Fibroblast of mammary gland (primary cell): ENCODE results near the gene GALNT2.
A peak's percentile ranks its signal among the peaks of the same experiment; 100 is the strongest.

Source experiments
- DNase-seq: peaks from one replicate; pipeline ENCODE4 v3.0.0-alpha.2; 2010; ENCODE audit warnings: low read depth
- H3K4me3 ChIP-seq: 2 replicates; pipeline ENCODE4 v1.5.1; 2011; ENCODE audit warnings: low read depth, mild to moderate bottlenecking, low read length, moderate library complexity; ENCODE audit not compliant: control insufficient read depth
- TF ChIP-seq, protein P1 (sequence below): conservative IDR thresholded peaks from 2 replicates; pipeline ENCODE4 v1.5.1; 2011; ENCODE audit warnings: low read depth, low read length, inconsistent platforms; ENCODE audit not compliant: control insufficient read depth, insufficient read depth

GALNT2 gene

GRCh38 chr1:230148768-230149469, 81.9 kb downstream of the GALNT2 start:
- H3K4me3 ChIP-seq, result no peak overlapping the region
- TF ChIP-seq, protein P1, sequence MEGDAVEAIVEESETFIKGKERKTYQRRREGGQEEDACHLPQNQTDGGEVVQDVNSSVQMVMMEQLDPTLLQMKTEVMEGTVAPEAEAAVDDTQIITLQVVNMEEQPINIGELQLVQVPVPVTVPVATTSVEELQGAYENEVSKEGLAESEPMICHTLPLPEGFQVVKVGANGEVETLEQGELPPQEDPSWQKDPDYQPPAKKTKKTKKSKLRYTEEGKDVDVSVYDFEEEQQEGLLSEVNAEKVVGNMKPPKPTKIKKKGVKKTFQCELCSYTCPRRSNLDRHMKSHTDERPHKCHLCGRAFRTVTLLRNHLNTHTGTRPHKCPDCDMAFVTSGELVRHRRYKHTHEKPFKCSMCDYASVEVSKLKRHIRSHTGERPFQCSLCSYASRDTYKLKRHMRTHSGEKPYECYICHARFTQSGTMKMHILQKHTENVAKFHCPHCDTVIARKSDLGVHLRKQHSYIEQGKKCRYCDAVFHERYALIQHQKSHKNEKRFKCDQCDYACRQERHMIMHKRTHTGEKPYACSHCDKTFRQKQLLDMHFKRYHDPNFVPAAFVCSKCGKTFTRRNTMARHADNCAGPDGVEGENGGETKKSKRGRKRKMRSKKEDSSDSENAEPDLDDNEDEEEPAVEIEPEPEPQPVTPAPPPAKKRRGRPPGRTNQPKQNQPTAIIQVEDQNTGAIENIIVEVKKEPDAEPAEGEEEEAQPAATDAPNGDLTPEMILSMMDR, result no peak
- no peak for DNase-seq

DNA sequence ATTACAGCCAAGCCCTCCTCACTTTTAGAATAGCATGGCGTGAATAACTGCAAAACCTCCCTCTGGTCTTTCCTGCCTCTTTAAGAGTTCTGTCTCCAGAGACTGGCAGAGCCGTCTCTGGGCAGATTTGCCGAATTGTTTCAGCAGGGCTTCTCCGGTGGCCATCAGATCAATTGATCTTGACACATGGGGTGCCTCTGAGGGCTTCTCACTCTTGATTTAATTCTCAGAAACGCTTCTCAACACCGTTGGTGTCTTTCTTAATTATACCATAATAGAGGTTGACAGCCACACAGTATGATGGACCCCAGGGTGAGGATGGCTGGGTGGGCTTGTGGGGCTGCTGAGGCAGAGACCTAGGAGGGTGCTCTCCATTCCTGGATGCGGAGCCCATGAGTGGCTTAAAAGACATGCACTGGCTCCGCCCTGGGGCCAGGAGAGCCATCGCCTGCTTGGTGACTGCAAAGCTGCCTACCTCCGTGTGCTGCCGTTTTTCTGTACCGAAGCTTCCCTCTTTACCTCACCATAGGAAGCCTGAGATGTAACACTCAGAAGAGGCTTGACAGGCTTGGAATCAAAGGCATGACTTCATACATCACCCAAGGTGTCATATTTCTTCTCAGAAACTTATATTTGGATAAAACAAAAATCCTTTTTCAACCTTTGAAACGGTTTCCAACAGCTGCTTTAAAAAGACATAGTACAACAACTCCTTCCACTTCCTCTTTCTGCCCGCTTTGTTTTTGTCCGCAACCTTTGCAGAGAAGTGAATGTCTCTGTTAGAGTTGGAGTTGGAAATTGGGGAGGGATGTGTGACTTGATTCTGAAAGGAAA, 82.9 kb downstream of the GALNT2 start:
- DNase-seq, result no peak
- TF ChIP-seq, protein P1, result no peak
- no peak overlapping the region for H3K4me3 ChIP-seq

DNA sequence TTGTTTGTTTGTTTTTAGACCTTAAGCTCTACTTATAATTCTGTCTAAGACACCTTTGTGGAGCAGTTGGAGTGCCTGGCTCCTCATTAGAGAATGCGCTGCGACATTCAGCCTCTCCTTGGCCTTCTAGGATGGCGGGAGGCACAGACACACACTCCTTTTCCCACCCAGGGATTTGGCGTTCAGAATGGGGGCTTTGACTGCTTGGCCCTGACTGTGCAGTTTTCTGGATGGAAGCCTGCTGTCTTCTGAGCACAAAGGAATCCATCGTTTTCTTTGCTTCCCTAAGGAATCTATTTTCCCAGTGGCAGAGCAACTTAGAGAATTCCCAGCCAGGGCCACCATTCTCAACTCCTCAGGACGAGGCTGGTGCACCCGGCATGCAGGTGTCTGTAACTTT, 83.6 kb downstream of the GALNT2 start:
- H3K4me3 ChIP-seq, result no peak overlapping the region
- DNase-seq, result no peak
- TF ChIP-seq, protein P1, result no peak

- DNase-seq, result no peak
- TF ChIP-seq, protein P1, result no peak
- no peak overlapping the region for H3K4me3 ChIP-seq
Measured at GRCh38 chr1:230151924-230152468, 85.0 kb downstream of the GALNT2 start.

DNA sequence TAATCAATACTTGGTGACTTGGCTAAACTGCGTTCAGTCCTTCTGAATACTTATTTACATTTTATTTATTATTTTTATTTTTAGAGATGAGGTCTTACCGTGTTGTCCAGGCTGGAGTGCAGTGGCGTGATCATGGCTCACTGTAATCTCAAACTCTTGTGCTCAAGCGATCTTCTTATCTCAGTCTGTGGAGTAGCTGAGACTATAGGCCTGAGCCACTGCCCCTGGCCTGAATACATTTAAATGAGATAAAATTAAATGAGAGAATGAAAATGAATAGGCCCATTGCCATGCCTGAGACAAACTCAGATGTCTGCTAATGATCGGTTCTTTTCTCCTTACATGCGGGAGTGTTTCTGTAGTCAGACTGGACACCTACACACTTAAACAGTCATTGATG, 86.0 kb downstream of the GALNT2 start:
- TF ChIP-seq, protein P1, result no peak
- no peak overlapping the region for H3K4me3 ChIP-seq
- no peak for DNase-seq

GRCh38 chr1:230153641-230154296, 86.7 kb downstream of the GALNT2 start:
- peak; percentile 82 for DNase-seq
- TF ChIP-seq, protein P1, result no peak
- H3K4me3 ChIP-seq, result no peak overlapping the region
